ENCODE measurements around the gene CRADD. TPM values are rescaled to one million over a fixed set of nuclear protein-coding genes. Genes with fewer than 3 reads are reported as not detected.

Gene CRADD
- total and polyA plus RNA-seq, 10 of the 15 experiments (the other 5 are each of a cell fraction or from before 2014, with no cell fraction given), result 7.6 to 15.5 (median 11.7) TPM

DNA sequence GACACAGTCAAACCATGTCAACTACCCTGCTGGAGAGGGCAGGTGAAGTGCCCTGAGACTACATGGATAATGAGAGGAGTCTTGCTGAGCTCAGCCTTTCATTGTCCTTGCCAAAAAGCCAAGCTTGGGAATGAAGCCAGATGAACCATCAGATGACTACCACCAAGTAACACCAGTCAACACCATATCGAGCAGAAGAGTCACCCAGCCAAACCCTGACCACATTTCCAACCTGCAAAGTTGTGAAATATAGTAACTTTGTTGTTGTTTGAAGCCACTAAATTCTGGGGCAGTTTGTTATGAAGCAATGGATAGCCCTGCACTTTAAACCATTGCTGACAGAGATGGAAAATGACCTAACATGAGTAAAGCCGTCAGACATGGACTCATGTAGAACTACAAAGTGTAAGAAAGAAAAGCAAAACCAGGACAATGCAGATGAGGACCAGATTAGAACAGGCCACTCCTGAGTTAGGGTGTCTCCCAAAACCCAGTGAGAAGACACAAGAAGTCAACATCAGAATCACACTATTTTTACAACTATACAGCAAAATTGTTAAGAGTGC lies 12.5 kb upstream of the CRADD start:
- no peak for FAIRE-seq
- H3K4me3 ChIP-seq, result no peak overlapping the region
- H3K36me3 ChIP-seq (ENCODE audit: control insufficient read depth in 2 of 2, insufficient read depth in 2 of 2, low read length in 1 of 2), result no peaks in the 10 kb centered on the region
- no peaks in the 10 kb centered on the region for H3K79me2 ChIP-seq (ENCODE audit: control insufficient read depth, insufficient read depth, low read length)
- H3K9ac ChIP-seq (ENCODE audit: control insufficient read depth, insufficient read depth, low read length), result no peak overlapping the region
- H3K9me3 ChIP-seq (replicated peaks; ENCODE audit: control insufficient read depth, insufficient read depth, low read length), result peaks cover 5% of the 10 kb centered on the region; the same call in 2 of the 3 replicates
- no TSS peak for BruUV-seq (replicated peaks)
- ChIA-PET SMC1A (ENCODE audit: uncharacterized antibody, unreplicated experiment) (no interaction called here), RAD21 (ENCODE audit: unreplicated experiment) (no interaction called here), POLR2A (no interaction called here), CTCF (no interaction called here)
- WGBS (ENCODE audit: insufficient coverage, insufficient replicate concordance, low lambda C conversion rate, missing lambda C conversion rate), result 11% methylated on average over 2 of the region's 2 CpGs
- no peaks in the 10 kb centered on the region for H3K4me1 ChIP-seq (ENCODE audit: control insufficient read depth, insufficient read depth, low read length)
- H4K20me1 ChIP-seq (ENCODE audit: control insufficient read depth, insufficient read depth), result no peaks in the 10 kb centered on the region
- H3K27ac ChIP-seq (ENCODE audit: control insufficient read depth, insufficient read depth), result no peak overlapping the region
- in situ Hi-C loops (cut with MboI), result no loop called here
- no peak overlapping the region for H3K4me2 ChIP-seq (ENCODE audit: control insufficient read depth, insufficient read depth)
- H2AFZ ChIP-seq (ENCODE audit: control insufficient read depth, low read depth, low read length), result no peak overlapping the region
- no peaks in the 10 kb centered on the region for H3K27me3 ChIP-seq (replicated peaks in 1 of 2; ENCODE audit: control insufficient read depth in 2 of 2, insufficient read depth in 2 of 2, low read length in 1 of 2)
- ATAC-seq, result no peak
- intact Hi-C loops (cut with micrococcal nuclease; ENCODE audit: unreplicated experiment), result no loop called here
- no peak for DNase-seq (ENCODE audit: low read depth, low spot score)
- TF ChIP-seq BCL11A (IDR thresholded peaks at IDR 0.05; ENCODE audit: low read depth, low read length) (no peak), BCL3 (IDR thresholded peaks at IDR 0.05; ENCODE audit: borderline replicate concordance, insufficient read depth, low read depth, low read length, poor library complexity, severe bottlenecking) (no peak), ZNF687 (IDR thresholded peaks at IDR 0.05) (no peak), HDAC6 (IDR thresholded peaks at IDR 0.05; ENCODE audit: unreplicated experiment) (no peak), ZNF384 (IDR thresholded peaks at IDR 0.05; ENCODE audit: borderline replicate concordance, low read depth, low read length) (no peak), SIX5 (IDR thresholded peaks at IDR 0.05; ENCODE audit: low read depth, low read length, severe bottlenecking) (no peak), CEBPB (IDR thresholded peaks at IDR 0.05; ENCODE audit: borderline replicate concordance in 1 of 2, low read depth in 2 of 2, low read length in 2 of 2) (no peak), EZH2 (IDR thresholded peaks at IDR 0.05; ENCODE audit: borderline replicate concordance, control insufficient read depth, low read depth, low read length) (no peak), IRF4 (IDR thresholded peaks at IDR 0.05; ENCODE audit: low read depth, low read length) (no peak), NFYA (IDR thresholded peaks at IDR 0.05; ENCODE audit: borderline replicate concordance, low read depth, low read length) (no peak), USF2 (IDR thresholded peaks at IDR 0.05; ENCODE audit: borderline replicate concordance, low read depth, low read length) (no peak), CTCF (IDR thresholded peaks at IDR 0.05 in 2 of 3, conservative IDR thresholded peaks at IDR 0.05 in 1 of 3; ENCODE audit: control insufficient read depth in 2 of 3, extremely low read depth in 1 of 3, insufficient read depth in 1 of 3, low read depth in 3 of 3, low read length in 3 of 3) (no peak)
- TF ChIP-seq, protein P1, sequence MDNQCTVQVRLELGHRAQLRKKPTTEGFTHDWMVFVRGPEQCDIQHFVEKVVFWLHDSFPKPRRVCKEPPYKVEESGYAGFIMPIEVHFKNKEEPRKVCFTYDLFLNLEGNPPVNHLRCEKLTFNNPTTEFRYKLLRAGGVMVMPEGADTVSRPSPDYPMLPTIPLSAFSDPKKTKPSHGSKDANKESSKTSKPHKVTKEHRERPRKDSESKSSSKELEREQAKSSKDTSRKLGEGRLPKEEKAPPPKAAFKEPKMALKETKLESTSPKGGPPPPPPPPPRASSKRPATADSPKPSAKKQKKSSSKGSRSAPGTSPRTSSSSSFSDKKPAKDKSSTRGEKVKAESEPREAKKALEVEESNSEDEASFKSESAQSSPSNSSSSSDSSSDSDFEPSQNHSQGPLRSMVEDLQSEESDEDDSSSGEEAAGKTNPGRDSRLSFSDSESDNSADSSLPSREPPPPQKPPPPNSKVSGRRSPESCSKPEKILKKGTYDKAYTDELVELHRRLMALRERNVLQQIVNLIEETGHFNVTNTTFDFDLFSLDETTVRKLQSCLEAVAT (IDR thresholded peaks at IDR 0.05), result no peak

All from GM12878 (cell line).